NCI-H1930 (cell line): ENCODE measurements around the gene OCIAD2.
"Not testable (repeated sequence)": the region's sequence is repeated elsewhere in the genome, so short reads cannot be mapped to it uniquely, and the experiment has no call there.

Source experiments
- DNase-seq, 2 experiments: peaks; one replicate each; lab custom pipeline; 2025; lab: John Stamatoyannopoulos, UW

OCIAD2 gene

DNA sequence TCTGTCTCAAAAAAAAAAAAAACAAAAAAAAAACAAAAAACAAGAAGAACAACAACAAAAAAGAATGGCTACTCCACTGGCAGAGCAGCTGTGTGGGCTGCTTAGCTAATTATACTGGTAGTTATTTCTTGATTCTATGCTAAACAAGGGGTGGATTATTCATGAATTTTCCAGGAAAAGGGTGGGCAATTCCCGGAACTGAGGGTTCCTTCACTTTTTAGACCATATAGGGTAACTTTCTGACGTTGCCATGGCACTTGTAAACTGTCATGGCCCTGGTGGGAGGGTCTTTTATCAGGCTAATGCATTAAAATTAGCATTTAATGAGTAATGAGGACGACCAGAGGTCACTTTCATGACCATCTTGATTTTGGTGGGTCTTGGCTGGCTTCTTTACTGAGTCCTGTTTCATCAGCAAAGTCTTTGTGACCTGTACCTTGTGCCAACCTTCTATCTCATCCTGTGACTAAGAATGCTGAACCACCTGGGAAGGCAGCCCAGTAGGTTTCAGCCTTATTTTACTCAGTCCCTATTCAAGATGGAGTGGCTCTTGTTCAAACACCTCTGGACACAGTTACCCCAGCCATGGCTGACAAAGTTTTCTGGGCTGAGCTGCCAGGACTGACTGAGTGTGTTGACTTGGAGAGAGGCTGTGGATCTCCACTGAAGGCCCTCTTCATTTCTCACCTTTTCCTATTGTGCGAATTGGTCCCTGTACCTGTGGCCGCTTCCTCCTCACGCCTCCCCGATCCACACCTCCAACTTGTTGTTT is 1.3 kb upstream of the OCIAD2 start:
- no peak for DNase-seq

DNA sequence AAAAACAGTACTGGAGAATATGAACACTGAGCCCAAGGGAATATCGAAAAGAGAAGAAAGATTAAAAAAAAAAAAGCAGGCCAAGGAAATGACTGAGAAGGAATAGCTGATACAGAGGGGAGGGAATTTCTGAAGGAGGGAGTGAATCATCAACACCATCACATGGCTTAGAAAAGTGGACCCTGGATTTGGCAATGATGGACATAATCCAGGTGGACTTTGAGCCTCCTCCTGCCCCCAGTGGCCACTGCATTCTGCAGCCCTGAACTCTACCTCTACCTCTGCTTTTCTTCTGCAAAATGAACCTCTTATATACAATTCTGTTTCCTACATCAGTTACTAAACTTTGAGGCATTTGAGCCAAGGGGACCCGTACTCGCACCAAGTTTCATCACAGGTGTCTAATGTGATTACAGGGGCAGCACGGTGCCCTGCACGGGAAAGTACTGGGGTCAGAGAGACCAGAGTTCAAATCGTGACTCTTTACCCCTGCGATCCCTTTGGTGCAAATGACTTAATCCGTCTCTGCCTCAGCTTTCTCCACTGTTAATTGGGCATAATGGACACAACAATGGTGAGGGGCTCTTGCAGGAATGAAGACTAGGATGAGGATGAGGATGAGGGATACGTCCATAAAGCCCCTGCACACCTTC is 1.1 kb downstream of the OCIAD2 start:
- no peak for DNase-seq

- DNase-seq, result no peak
Measured at GRCh38 chr4:48904541-48905142, 1.9 kb downstream of the OCIAD2 start.

DNA sequence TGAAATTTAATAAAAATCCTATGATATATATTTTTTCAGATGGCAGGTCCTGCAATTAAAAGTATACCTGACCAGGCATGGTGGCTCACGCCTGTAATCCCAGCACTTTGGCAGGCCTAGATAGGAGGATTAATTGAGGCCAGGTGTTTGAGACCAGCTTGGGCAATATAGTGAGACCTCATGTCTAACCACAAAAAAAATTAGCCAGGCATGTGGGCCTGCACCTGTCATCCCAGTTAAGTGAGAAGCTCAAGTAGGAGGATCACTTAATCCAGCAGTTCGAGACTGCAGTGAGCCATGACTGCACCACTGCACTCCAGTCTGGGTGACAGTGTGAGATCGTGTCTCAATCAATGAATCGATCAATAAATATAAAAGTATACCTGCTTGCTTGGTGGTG is 2.5 kb downstream of the OCIAD2 start:
- no peak for DNase-seq

DNA sequence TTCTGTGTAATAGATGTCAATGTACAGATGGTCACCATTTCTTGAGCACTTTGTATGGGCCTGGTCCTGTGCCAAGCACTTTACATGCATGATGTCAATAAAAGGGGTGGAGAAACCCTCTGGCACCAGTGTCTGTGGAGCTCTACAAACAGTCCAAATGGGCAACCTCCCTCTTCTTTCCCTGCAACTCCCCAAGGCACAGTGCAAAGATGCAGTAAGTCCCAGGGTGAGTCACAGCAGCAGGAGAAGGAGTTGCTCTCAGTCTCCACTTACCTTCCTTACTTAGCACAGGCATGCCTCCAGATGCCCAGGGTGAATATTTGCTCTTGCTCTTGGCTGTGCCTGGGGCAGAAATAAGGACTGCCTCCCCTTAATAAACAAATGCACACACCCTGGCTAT is 4.3 kb downstream of the OCIAD2 start:
- DNase-seq, result no peak

DNA sequence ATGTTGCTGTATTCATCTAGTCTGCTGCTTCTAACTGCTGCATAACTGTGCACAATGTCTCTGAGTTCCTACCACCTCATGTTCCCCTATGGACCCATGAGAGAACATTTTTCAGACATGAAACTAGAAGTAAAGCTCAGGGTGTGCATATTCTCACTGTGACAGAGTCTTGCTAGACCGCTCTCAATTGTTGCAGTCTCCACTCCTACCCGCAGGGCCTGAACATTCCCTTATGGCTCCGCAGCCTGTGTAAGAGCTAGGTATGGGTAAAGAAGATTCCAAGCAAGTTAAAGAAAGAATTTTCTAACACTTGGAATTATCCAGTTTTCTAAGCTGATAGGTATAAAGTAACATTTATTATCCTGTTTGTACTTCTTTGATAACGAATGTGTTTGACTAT is 5.4 kb downstream of the OCIAD2 start:
- DNase-seq, result no peak

- DNase-seq, result no peak
Measured at GRCh38 chr4:48899950-48900349, 6.6 kb downstream of the OCIAD2 start.

GRCh38 chr4:48899432-48899749 is 7.2 kb downstream of the OCIAD2 start:
- DNase-seq, result no peak

DNA sequence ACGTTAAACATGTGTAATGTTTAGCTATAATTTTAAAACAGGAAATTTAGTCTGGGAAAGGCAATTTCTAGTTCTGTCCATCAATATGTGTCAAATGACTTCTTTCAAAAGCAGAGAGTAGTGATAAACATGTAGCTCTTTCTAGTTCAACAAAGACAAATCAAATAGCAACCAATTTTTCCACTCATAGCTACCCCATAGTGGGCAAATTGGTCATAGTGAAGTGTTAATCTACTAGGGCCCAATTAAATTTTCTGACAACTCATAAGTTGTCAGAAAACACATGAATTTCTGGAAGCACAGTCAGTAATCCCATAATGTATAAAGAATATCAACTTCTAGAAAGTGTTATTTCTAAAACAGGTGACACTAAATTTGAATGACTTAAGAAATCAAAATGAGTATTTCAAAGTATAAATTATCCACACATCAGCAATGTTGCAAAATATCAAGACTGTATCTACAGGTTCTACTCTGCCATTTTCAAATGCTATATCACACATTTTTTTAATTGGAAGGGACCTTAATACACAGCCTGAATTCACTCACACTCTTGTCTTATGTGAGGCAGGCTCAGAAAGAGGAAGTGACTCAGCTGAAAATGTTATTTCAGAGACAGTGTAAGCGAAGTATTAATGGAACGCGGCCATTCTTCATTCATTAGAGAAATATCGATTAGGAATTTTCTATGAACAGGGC is 7.7 kb downstream of the OCIAD2 start:
- DNase-seq, result no peak

DNA sequence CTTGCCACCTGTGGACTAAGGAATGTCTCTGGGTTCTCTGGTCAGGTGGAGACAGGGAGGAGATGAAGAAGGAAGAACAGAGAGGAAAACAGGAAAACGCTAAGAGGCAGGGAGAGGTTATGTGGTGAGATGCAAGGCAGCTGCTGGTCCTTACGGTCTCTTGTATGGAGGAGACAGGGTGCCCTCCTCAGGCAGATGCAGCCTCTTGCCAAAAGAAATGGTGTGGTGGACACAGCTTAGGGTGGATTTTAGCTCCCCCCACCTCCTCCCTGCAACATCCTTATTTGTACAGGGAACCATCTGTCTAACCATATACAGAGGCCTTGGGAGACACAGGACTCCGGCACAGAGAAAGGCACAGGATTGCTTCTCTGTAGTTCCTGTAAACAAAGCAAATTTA is 9.7 kb downstream of the OCIAD2 start:
- DNase-seq, result no peak

DNA sequence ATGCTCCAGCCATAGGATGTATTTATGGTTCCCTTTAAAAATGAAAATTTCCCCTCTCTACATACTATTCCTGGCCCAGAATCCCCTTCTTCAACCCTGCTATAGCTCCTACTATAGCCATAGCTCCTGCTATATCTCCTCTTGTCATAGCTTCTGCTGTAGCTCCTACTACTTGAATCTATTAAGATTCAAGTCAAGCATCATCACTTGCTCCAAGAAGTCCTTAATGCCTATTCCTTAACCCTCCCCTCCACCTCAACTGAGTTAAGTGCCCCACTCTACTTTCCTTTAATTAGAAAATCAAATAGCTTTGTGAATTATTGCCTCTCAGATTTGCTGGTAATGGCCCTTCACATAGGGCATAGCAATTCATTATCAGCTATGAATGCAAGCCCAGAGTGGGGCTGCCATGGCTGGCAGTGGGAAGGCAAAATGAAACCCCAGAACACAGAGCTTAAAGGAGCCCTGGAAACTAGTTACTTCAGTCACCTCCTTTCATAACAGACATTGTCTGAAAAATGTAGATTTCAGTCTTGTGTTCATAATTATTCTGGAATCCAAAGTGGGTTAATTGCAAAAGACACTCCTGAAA is 15.4 kb downstream of the OCIAD2 start:
- no peak for DNase-seq

DNA sequence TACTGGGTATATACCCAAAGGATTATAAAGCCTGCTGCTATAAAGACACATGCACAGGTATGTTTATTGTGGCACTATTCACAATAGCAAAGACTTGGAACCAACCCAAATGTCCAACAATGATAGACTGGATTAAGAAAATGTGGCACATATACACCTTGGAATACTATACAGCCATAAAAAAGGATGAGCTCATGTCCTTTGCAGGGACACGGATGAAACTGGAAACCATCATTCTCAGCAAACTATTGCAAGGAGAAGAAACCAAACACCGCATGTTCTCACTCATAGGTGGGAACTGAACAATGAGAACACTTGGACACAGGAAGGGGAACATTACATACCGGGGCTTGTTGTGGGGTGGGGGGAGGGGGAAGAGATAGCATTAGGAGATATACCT is 16.8 kb downstream of the OCIAD2 start:
- DNase-seq, result not testable (repeated sequence)

DNA sequence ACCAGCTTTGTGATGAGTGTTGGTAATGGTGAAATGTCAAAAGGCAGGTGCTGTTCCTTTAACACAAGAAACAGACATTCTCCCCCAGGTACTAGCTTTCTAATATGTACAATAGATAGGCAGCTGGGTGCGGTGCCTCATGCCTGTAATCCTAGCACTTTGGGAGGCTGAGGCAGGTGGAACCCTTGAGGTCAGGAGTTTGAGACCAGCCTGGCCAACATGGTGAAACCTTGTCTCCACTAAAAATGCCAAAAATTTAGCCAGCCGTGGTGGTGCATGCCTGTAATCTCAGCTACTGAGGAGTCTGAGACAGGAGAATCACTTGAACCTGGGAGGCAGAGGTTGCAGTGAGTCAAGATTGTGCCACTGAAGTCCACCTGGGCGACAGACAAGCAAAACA is 24.9 kb downstream of the OCIAD2 start:
- not testable (repeated sequence) for DNase-seq

DNA sequence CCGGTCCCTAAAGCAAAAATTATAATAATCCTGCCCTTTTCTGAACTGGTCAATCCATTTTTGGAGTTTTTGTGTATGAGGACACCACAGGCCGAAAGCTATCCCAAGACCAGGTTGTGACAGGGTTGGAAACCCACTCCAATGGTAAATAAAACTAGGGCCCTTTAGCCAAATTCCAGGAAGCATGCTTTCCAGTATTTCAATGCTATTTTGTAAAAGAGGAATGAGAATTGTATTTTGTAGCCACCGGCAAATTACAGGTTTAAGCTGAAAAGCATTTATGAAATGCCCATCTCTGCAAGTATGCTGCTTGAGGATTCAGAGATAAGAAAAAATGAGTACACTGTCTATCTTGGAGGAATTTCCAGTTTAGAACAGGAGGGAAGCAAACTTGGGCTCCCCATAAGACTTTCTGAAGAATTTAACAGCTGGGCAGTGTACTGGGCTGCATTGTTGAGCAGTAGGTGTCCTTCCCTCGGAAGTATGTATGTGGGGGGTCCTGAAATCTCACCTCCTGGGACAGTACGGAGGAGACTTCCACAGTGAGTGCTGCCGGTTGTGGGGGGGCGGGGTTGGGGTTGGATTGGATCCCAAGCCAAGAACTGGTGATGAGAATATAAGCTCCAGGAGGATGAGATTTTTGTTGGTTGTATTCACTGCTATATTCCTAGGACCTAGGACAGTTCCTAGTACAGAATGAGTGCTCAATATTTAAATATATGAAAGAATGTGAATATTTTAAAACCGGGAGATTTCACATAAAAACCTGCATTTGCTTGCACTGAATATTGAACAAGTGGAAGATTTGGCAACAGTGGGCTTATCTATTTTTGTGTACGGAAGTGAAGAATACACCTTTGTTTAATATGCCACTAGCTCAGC is 26.8 kb downstream of the OCIAD2 start:
- DNase-seq, result no peak

GRCh38 chr4:48877827-48878535 is 28.6 kb downstream of the OCIAD2 start:
- DNase-seq, result no peak

DNA sequence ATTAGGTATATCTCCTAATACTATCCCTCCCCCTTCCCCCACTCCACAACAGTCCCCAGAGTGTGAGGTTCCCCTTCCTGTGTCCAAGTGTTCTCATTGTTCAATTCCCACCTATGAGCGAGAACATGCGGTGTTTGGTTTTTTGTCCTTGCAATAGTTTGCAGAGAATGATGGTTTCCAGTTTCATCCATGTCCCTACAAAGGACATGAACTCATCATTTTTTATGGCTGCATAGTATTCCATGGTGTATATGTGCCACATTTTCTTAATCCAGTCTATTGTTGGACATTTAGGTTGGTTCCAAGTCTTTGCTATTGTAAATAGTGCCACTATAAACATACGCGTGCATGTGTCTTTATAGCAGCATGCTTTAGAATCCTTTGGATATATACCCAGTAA is 41.9 kb downstream of the OCIAD2 start:
- not testable (repeated sequence) for DNase-seq

GRCh38 chr4:48863728-48864127 is 42.8 kb downstream of the OCIAD2 start:
- no peak for DNase-seq

DNA sequence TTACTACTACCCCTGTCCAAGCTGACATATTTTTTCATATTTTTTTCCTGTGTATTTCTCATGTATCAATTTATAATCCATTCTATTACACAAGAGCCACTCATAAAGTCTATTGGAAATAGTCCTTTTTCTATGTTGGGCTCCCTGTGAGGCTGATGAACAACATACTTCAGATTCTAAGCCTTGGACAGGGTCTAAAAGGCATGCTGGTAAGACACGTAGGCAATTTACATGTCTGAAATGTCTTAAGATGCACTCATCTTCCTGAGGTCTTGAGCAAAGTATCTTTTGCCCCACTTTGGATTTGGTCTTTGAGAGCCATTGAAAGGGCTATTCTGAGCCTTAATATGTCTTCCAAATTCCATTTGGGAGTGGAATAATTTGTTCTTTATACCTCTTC is 43.9 kb downstream of the OCIAD2 start:
- no peak for DNase-seq

- DNase-seq, result no peak
Measured at GRCh38 chr4:48862038-48862437, 44.5 kb downstream of the OCIAD2 start.

DNA sequence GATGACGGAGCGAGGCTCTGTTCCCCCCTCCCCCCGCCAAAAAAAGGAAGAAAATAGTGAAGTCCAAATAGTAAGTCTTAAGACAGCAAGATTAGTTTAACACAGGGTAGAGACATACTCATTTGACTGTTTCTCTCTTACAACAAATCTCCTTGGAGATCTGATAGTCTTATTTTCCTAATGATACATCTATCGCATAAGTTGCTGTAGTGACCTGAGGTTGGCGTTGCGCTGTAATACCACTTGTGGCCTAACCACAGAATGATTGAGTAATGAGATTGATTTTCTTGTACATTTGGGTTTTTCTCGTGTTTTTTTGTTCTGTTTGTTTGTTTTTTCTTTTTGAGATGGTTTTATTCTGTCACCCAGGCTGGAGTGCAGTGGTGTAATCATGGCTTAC is 48.4 kb downstream of the OCIAD2 start:
- no peak for DNase-seq

DNA sequence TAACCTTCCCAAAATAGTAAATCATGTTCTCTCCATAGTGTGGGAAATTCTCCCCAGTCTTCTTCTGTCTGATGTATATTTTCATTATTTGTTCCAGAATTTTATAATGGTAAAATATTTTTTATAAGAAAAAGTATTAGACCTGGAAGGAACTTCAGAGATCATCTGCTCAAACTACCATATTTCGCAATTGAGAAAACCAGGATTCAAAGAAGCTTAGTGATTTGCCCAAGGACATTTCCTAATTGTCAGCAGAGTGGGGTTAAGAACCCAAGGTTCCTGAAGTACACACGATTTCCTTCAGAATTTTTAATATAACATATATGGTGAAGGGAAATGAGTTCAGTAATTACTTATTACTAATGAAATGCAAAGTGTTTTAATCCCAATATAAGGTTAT is 51.6 kb downstream of the OCIAD2 start:
- no peak for DNase-seq
